NB4 (cell line): ENCODE measurements around the gene LY6G6F.
"Not testable (repeated sequence)": the region's sequence is repeated elsewhere in the genome, so short reads cannot be mapped to it uniquely, and the experiment has no call there.

ENCODE experiments used
- DNase-seq: peaks from one replicate; pipeline ENCODE4 v3.0.0; 2010; ENCODE audit warnings: low read depth
- H3K4me3 ChIP-seq: one replicate; pipeline ENCODE4 v1.5.1; 2011; ENCODE audit warnings: mild to moderate bottlenecking, low read depth, low read length, moderate library complexity
- MYC ChIP-seq: IDR thresholded peaks from 2 replicates; pipeline ENCODE4 v1.6.1; 2011; ENCODE audit warnings: low read depth, low read length
- POLR2A ChIP-seq: IDR thresholded peaks from 2 replicates; pipeline ENCODE4 v1.6.1; 2011; ENCODE audit warnings: mild to moderate bottlenecking; ENCODE audit not compliant: insufficient read length; ENCODE audit errors: extremely low read depth
- TF ChIP-seq, protein P1 (sequence below): IDR thresholded peaks from 2 replicates; pipeline ENCODE4 v1.6.1; 2011; ENCODE audit warnings: low read depth, low read length
- TF ChIP-seq, protein P2 (sequence below): IDR thresholded peaks from one replicate; pipeline ENCODE4 v1.5.1; 2012; ENCODE audit warnings: low read depth, low read length

LY6G6F gene

DNA sequence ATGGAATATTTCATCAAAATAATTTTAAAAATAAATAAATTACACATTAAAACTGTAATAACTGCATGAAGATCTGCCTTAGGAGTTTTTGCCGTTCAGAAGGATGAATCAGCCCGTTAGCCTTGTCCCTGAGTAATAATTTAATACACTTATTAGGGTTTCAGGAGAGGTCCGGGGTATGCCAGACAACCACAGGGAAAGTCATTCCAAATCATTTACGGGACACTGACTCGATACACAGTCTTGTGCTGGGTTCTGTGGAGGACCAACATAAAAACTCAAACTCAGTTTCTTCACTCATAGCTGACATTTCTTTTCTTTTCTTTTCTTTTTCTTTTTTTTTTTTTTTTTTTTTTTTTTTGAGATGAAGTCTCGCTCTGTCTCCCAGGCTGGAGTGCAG, 735 bp upstream of the LY6G6F start:
- TF ChIP-seq, protein P1, sequence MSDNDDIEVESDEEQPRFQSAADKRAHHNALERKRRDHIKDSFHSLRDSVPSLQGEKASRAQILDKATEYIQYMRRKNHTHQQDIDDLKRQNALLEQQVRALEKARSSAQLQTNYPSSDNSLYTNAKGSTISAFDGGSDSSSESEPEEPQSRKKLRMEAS = no peak
- TF ChIP-seq POLR2A (no peak), MYC (no peak)
- TF ChIP-seq, protein P2, sequence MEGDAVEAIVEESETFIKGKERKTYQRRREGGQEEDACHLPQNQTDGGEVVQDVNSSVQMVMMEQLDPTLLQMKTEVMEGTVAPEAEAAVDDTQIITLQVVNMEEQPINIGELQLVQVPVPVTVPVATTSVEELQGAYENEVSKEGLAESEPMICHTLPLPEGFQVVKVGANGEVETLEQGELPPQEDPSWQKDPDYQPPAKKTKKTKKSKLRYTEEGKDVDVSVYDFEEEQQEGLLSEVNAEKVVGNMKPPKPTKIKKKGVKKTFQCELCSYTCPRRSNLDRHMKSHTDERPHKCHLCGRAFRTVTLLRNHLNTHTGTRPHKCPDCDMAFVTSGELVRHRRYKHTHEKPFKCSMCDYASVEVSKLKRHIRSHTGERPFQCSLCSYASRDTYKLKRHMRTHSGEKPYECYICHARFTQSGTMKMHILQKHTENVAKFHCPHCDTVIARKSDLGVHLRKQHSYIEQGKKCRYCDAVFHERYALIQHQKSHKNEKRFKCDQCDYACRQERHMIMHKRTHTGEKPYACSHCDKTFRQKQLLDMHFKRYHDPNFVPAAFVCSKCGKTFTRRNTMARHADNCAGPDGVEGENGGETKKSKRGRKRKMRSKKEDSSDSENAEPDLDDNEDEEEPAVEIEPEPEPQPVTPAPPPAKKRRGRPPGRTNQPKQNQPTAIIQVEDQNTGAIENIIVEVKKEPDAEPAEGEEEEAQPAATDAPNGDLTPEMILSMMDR = no peak
- DNase-seq = no peak

DNA sequence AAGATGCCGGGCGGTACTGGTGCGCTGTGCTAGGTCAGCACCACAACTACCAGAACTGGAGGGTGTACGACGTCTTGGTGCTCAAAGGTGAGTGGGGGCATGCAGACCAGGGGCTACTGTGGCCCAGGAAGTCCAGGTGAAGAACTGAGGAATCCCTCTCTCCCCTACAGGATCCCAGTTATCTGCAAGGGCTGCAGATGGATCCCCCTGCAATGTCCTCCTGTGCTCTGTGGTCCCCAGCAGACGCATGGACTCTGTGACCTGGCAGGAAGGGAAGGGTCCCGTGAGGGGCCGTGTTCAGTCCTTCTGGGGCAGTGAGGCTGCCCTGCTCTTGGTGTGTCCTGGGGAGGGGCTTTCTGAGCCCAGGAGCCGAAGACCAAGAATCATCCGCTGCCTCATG, 1.0 kb downstream of the LY6G6F start:
- no peak overlapping the region for H3K4me3 ChIP-seq
- no peak for DNase-seq
- TF ChIP-seq POLR2A (no peak), MYC (no peak)
- TF ChIP-seq, protein P2 = no peak
- TF ChIP-seq, protein P1 = no peak

More for the DNA sequence above, 735 bp upstream of the LY6G6F start:
- no peak overlapping the region for H3K4me3 ChIP-seq

DNA sequence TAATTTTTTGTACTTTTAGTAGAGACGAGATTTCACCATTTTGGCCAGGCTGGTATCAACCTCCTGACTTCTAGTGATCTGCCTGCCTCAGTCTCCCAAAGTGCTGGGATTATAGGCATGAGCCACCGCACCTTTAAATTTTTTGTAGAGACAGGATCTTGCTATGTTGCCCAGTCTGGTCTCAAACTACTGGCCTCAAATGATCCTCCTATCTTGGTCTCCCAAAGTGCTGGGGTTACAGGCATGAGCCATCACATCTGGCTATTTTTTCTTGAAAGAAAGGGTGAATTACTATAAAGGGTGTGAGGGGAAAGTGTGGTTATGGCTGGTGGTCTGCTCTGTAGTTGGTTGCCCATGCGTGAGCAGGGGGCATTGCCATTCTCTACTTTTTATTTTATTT, 1.6 kb downstream of the LY6G6F start:
- DNase-seq = no peak
- no peak overlapping the region for H3K4me3 ChIP-seq
- no peak for TF ChIP-seq POLR2A
- TF ChIP-seq MYC = no peak
- TF ChIP-seq, protein P1 = no peak
- TF ChIP-seq, protein P2 = no peak

DNA sequence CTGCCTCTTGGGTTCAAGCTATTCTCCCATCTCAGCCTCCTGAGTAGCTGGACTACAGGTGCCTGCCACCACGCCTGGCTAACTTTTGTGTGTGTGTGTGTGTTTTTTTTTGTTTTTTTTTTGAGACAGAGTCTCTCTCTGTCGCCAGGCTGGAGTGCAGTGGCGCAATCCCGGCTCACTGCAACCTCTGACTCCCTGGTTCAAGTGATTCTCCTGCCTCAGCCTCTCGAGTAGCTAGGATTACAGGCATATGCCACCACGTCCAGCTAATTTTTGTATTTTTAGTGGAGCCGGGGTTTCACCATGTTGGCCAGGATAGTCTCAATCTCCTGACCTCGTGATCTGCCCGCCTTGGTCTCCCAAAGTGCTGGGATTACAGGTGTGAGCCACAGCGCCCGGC, 2.5 kb downstream of the LY6G6F start:
- DNase-seq, H3K4me3 ChIP-seq: not testable (repeated sequence)

DNA sequence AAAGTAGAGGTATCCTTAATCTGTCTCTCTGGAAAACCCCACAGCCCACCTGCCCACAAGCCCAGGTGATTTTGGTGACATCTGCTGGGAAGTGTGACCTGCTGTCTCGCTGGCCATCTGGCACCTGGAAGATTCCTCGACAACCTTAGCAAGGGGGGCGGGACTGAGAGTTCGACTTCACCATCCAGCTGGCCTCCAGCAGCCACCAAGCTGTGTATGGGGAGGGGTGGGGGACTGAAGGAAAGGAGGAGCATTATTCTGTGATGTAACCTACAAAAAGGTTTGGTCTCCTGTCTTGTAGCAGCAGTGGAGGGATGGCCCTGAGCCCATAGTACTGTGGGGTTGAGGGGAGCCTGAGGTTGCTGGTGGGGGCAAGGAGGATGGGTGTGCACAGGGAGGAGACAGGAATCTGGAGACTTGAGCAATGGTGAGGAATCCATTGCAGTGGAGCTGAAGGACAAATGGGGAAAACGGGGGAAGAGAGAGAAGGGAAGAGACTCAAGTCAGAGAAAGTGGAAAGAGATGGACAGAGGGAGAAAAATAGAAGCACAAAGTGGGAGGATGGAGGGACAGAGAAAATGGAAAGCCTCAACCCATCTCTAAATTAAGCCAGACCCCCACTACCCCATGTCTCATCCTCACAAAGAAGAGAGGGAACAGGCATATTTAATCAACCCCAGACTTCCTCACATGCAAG, 4.0 kb downstream of the LY6G6F start:
- no peak for DNase-seq
- no peak overlapping the region for H3K4me3 ChIP-seq
- TF ChIP-seq, protein P2 = no peak
- TF ChIP-seq POLR2A = no peak
- no peak for TF ChIP-seq MYC
- TF ChIP-seq, protein P1 = no peak

DNA sequence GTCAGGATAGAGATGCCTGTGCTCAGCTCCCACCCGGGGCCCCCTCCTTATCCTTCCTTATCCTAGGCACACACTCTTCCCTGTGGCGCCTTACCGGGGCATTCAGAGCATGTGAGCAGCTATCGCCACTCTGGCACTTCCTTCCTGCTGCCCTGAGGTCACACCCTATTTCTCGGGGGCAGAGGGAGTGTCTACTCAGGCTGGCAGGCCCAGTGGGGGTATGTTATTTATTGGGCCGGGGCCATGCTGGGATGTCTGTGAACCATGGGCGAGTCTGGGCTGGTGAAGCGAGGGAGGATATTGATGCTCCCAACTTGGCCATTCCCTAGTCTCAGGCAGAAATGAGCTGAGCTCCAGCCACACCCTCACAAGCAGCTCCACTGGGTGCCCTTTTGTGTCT, 4.6 kb downstream of the LY6G6F start:
- TF ChIP-seq, protein P1 = no peak
- no peak for TF ChIP-seq POLR2A
- TF ChIP-seq, protein P2 = no peak
- peak; percentile 37 for DNase-seq
- H3K4me3 ChIP-seq = no peak overlapping the region
